OCI-LY7 (cell line): Measurements from ENCODE around the gene CHST11. TPM values are rescaled to one million over a fixed set of nuclear protein-coding genes. Genes with fewer than 3 reads are reported as not detected.

Source experiments
- BruUV-seq: library from RNA; stranded (reverse); fragments of 400-500 nt; replicated peaks from 2 replicates; lab custom pipeline; 2021; lab: Mats Ljungman, UMichigan
- CTCF ChIA-PET: fragments of 300-600 bp; sonication (Branson Sonifier 250); formaldehyde crosslinking; loops from one replicate; lab custom pipeline; 2022; ENCODE audit warnings: antibody characterized with exemption; ENCODE audit not compliant: unreplicated experiment; lab: Charles Lee
- POLR2A ChIA-PET: fragments of 300-600 bp; sonication (Branson Sonifier 250); formaldehyde crosslinking; loops from one replicate; lab custom pipeline; 2022; ENCODE audit warnings: antibody characterized with exemption; lab: Charles Lee
- DNase-seq: peaks from one replicate; pipeline ENCODE4 v3.0.0-alpha.2; 2015; ENCODE audit warnings: low spot score
- H2AFZ ChIP-seq: fragments of 200-600 bp; sonication (generic), shearing (Covaris generic); 2 replicates; pipeline ENCODE4 v1.6.1; 2014; ENCODE audit warnings: mild to moderate bottlenecking, antibody characterized with exemption, low read length, moderate library complexity
- H3K27ac ChIP-seq: fragments of 200-600 bp; sonication (generic); 2 replicates; pipeline ENCODE4 v1.5.1; 2014; ENCODE audit warnings: mixed run types, low read depth, mild to moderate bottlenecking, moderate library complexity, low read length, inconsistent platforms; ENCODE audit not compliant: poor library complexity, severe bottlenecking
- H3K36me3 ChIP-seq: fragments of 200-600 bp; sonication (generic); 2 replicates; pipeline ENCODE4 v1.6.1; 2014; ENCODE audit warnings: mild to moderate bottlenecking, antibody characterized with exemption, low read length, moderate library complexity, mixed read lengths; ENCODE audit not compliant: insufficient read depth
- H3K4me1 ChIP-seq: fragments of 200-600 bp; sonication (generic); 2 replicates; pipeline ENCODE4 v1.5.1; 2014; ENCODE audit warnings: mild to moderate bottlenecking, low read length; ENCODE audit not compliant: insufficient read depth, poor library complexity, severe bottlenecking
- H3K4me2 ChIP-seq: fragments of 200-600 bp; sonication (generic); 2 replicates; pipeline ENCODE4 v1.6.1; 2014; ENCODE audit warnings: mild to moderate bottlenecking, low read length
- H3K4me3 ChIP-seq: fragments of 200-600 bp; sonication (generic); 2 replicates; pipeline ENCODE4 v1.5.1; 2014; ENCODE audit warnings: mild to moderate bottlenecking, low read depth, low read length; ENCODE audit not compliant: poor library complexity, severe bottlenecking
- H3K79me2 ChIP-seq: fragments of 200-600 bp; sonication (generic); 2 replicates; pipeline ENCODE4 v1.6.1; 2016; ENCODE audit warnings: low read depth, mild to moderate bottlenecking, low read length, moderate library complexity, mixed read lengths; ENCODE audit not compliant: insufficient read depth
- H3K9me2 ChIP-seq: fragments of 200-600 bp; sonication (generic); 2 replicates; pipeline ENCODE4 v1.6.1; 2016; ENCODE audit warnings: mild to moderate bottlenecking, low read length, mixed read lengths; ENCODE audit not compliant: insufficient read depth
- H3K9me3 ChIP-seq: fragments of 200-600 bp; sonication (generic); 2 replicates; pipeline ENCODE4 v1.6.1; 2014; ENCODE audit warnings: mild to moderate bottlenecking, mixed run types, low read length, mixed read lengths
- H4K20me1 ChIP-seq: fragments of 200-600 bp; sonication (generic); 2 replicates; pipeline ENCODE4 v1.6.1; 2014; ENCODE audit warnings: mild to moderate bottlenecking, antibody characterized with exemption, low read length, moderate library complexity, mixed read lengths; ENCODE audit not compliant: insufficient read depth
- EZH2phosphoT487 ChIP-seq: fragments of 200-600 bp; sonication (generic); IDR thresholded peaks from 2 replicates; pipeline ENCODE4 v1.6.1; 2018; ENCODE audit warnings: low read depth, borderline replicate concordance, mild to moderate bottlenecking, mixed run types, antibody characterized with exemption, low read length, moderate library complexity, mixed read lengths
- intact Hi-C: fragments of 100-400 bp; cut with micrococcal nuclease; formaldehyde crosslinking; loops from one replicate; pipeline ENCODE4 v1.10.0; 2022; ENCODE audit not compliant: unreplicated experiment
- total RNA-seq, 2 experiments: library from RNA; depleted of rRNA in 1 of 2; stranded (reverse); fragments of >200 nt in 1 of 2; shearing (Covaris generic) in 1 of 2; gene quantifications; 2 replicates each; pipeline ENCODE4 v1.2.3, GENCODE V29; 2014 to 2022
- TF ChIP-seq, protein P1 (sequence below): fragments of 200-600 bp; sonication (generic); conservative IDR thresholded peaks from 2 replicates; pipeline ENCODE4 v1.5.1; 2014; ENCODE audit warnings: mild to moderate bottlenecking, antibody characterized with exemption, low read length, moderate library complexity, mixed read lengths

The CHST11 gene
- total RNA-seq, 2 experiments from 2014 or later = 15.2 to 41.6 TPM

DNA sequence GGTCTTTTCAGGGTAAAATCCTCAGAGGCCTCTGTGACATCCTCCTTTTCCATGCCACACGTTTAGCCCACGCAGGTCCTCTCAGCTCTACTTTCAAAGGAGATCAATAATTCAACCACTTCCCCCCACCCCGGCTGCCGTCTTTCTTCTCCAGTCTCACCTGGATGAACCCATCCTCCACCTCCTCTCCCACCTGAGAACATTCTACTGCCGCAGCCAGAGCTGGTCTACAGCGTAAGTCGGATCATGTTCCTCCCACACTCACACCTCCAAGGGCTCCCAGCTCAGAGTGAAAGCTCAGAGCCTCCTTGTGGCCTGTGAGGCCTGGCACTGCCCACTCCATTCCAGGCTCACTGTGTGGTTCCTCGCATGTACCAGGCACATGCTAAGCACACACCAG is 246.6 kb downstream of the CHST11 start:
- H3K4me1 ChIP-seq = peaks cover 7% of the 10 kb centered on the region
- no peaks in the 10 kb centered on the region for H3K9me2 ChIP-seq
- H3K4me3 ChIP-seq = no peak overlapping the region
- BruUV-seq = no TSS peak
- DNase-seq = no peak
- no peaks in the 10 kb centered on the region for H3K79me2 ChIP-seq
- no peak overlapping the region for H3K4me2 ChIP-seq
- no peak overlapping the region for H3K27ac ChIP-seq
- no peak overlapping the region for H2AFZ ChIP-seq
- intact Hi-C loops = no loop called here
- H3K9me3 ChIP-seq = no peaks in the 10 kb centered on the region
- no peaks in the 10 kb centered on the region for H4K20me1 ChIP-seq
- TF ChIP-seq, protein P1, sequence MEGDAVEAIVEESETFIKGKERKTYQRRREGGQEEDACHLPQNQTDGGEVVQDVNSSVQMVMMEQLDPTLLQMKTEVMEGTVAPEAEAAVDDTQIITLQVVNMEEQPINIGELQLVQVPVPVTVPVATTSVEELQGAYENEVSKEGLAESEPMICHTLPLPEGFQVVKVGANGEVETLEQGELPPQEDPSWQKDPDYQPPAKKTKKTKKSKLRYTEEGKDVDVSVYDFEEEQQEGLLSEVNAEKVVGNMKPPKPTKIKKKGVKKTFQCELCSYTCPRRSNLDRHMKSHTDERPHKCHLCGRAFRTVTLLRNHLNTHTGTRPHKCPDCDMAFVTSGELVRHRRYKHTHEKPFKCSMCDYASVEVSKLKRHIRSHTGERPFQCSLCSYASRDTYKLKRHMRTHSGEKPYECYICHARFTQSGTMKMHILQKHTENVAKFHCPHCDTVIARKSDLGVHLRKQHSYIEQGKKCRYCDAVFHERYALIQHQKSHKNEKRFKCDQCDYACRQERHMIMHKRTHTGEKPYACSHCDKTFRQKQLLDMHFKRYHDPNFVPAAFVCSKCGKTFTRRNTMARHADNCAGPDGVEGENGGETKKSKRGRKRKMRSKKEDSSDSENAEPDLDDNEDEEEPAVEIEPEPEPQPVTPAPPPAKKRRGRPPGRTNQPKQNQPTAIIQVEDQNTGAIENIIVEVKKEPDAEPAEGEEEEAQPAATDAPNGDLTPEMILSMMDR = no peak
- TF ChIP-seq EZH2phosphoT487 = no peak
- ChIA-PET POLR2A (no interaction called here), CTCF (no interaction called here)
- H3K36me3 ChIP-seq = no peaks in the 10 kb centered on the region

DNA sequence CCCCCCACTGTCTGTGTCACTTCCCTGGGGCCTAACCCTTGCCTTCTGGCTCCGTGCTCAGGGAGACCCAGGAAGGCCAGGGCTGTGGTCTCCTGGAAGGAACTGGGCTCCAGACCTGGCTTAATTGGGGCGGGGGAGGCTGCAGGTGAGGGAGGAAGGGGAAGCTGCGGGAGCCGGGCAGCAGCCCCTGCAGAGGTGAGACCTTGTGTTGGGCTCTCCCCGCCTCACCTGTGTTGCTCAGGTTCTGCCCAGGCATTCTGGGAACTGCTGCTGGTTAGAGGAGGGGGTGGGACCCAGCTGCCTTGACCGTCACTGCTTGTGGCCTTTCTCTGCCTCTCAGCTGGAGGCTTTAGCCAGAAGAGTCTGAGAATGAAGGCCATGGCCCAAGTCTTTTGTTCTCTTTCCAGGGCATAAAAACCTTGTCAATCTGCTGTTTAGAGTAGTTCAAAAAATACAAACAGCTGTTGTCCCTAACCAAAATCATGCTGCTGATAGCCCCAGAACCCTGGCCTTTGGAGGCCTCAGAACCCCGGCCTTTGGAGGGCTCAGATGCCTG is 247.6 kb downstream of the CHST11 start:
- TF ChIP-seq, protein P1 = no peak
- TF ChIP-seq EZH2phosphoT487 = no peak
- DNase-seq = no peak
- intact Hi-C loops = no loop called here
- H3K9me2 ChIP-seq = no peaks in the 10 kb centered on the region
- H3K4me2 ChIP-seq = no peak overlapping the region
- CTCF ChIA-PET = no interaction called here
- no peak overlapping the region for H3K4me3 ChIP-seq
- no peaks in the 10 kb centered on the region for H4K20me1 ChIP-seq
- no peaks in the 10 kb centered on the region for H3K79me2 ChIP-seq
- H3K27ac ChIP-seq = no peak overlapping the region
- no TSS peak for BruUV-seq
- no peaks in the 10 kb centered on the region for H3K9me3 ChIP-seq
- POLR2A ChIA-PET = interaction anchor here (0.6 kb wide), 1 partner anchor 193 kb away, joined by 6 read pairs; no protein-coding TSS in a partner anchor
- peaks cover 6% of the 10 kb centered on the region for H3K4me1 ChIP-seq
- H2AFZ ChIP-seq = no peak overlapping the region
- no peaks in the 10 kb centered on the region for H3K36me3 ChIP-seq

DNA sequence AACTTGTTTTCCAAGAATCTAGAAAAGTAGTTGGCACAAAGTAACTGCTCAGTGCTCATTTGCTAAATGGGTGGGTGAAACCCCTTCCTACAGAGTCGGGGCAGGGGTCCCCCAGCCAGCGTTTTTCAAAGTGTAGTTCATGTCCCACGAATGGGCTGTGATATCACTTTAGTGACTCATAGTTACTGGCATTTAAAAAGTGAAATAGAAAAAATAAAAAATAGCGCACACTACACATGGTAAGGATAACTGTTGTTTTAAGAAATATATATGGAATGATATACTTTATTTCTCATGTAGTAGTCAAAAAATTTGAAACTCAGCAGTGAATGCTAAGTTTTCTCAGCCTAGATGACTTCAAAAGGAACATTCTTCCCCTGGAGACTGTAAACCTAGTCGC is 250.4 kb downstream of the CHST11 start:
- no peak for TF ChIP-seq EZH2phosphoT487
- TF ChIP-seq, protein P1 = no peak
- Histone ChIP-seq H3K4me3 (no peak overlapping the region), H3K4me2 (no peak overlapping the region), H3K79me2 (no peaks in the 10 kb centered on the region), H4K20me1 (no peaks in the 10 kb centered on the region), H3K27ac (no peak overlapping the region), H2AFZ (no peak overlapping the region), H3K9me2 (no peaks in the 10 kb centered on the region), H3K4me1 (no peaks in the 10 kb centered on the region), H3K36me3 (no peaks in the 10 kb centered on the region), H3K9me3 (no peaks in the 10 kb centered on the region)
- intact Hi-C loops = no loop called here
- no TSS peak for BruUV-seq
- DNase-seq = no peak
- CTCF ChIA-PET = no interaction called here
- POLR2A ChIA-PET = no interaction called here
